Tibial nerve (tissue), 4 donors: ENCODE measurements around the gene CNTN5. TPM values are rescaled to one million over a fixed set of nuclear protein-coding genes. Genes with fewer than 3 reads are reported as not detected.

Experiments used
- DNase-seq, 2 donors: peaks; one replicate each; pipeline ENCODE4 v3.0.0-alpha.2; 2019; ENCODE audit warnings: low spot score in 2 of 2
- H3K27ac ChIP-seq, 4 donors: fragments of 200-600 bp; sonication (generic) in 3 of 4; one replicate each; pipeline ENCODE4 v1.5.1; 2017 to 2019; ENCODE audit warnings: mild to moderate bottlenecking in 1 of 4
- H3K27me3 ChIP-seq, 2 donors: fragments of 200-600 bp; sonication (generic) in 1 of 2; one replicate each; pipeline versions ENCODE4 v1.5.1 to v1.6.0; 2017 to 2019
- H3K36me3 ChIP-seq, 3 donors: fragments of 200-600 bp; sonication (generic); one replicate each; pipeline ENCODE4 v1.5.1; 2018 to 2019
- H3K4me1 ChIP-seq, 4 donors: fragments of 200-600 bp; sonication (generic) in 3 of 4; one replicate each; pipeline ENCODE4 v1.5.1; 2017 to 2019
- H3K4me3 ChIP-seq, 4 donors: fragments of 200-600 bp; sonication (generic) in 3 of 4; one replicate each; pipeline ENCODE4 v1.5.1; 2017 to 2019; ENCODE audit warnings: mild to moderate bottlenecking in 1 of 4, moderate library complexity in 1 of 4
- H3K9me3 ChIP-seq, 4 donors: fragments of 200-600 bp; sonication (generic) in 3 of 4; one replicate each; pipeline ENCODE4 v1.5.1; 2017 to 2019
- EP300 ChIP-seq, 2 donors: sonication (generic); formaldehyde crosslinking; IDR thresholded peaks; one replicate each; pipeline ENCODE4 v1.6.1; 2017; ENCODE audit warnings: antibody characterized with exemption in 2 of 2, mild to moderate bottlenecking in 1 of 2
- POLR2A ChIP-seq, 2 donors: fragments of 450-650 bp; IDR thresholded peaks; one replicate each; pipeline ENCODE4 v1.6.1; 2017; ENCODE audit warnings: antibody characterized with exemption in 2 of 2, mild to moderate bottlenecking in 2 of 2, moderate library complexity in 2 of 2
- WGBS, 2 donors: methylation state at CpG; one replicate each; pipeline ENCODE4 v1.1.5; 2018; 5-methylcytosine and 5-hydroxymethylcytosine counted together
- total RNA-seq, 4 donors: library from RNA; depleted of rRNA; stranded (reverse); fragments of >200 nt; gene quantifications; one replicate each; pipeline ENCODE4 v1.1.0, GENCODE V29; 2016
- TF ChIP-seq, protein P1 (sequence below), 5 experiments: fragments of 200-600 bp in 3 of 5; fragments of 450-650 bp in 2 of 5; sonication (generic) in 3 of 5; IDR thresholded peaks; one replicate each; pipeline ENCODE4 v1.5.1; 2016 to 2019; ENCODE audit warnings: antibody characterized with exemption in 5 of 5, mild to moderate bottlenecking in 3 of 5, moderate library complexity in 2 of 5

Gene CNTN5
- total RNA-seq, 4 donors from 2014 or later = under 0.01 to 0.22 TPM; not detected in 2

GRCh38 chr11:99160447-99160846 lies 139.7 kb downstream of the CNTN5 start:
- no peaks in the 10 kb centered on the region for H3K36me3 ChIP-seq
- TF ChIP-seq, protein P1, sequence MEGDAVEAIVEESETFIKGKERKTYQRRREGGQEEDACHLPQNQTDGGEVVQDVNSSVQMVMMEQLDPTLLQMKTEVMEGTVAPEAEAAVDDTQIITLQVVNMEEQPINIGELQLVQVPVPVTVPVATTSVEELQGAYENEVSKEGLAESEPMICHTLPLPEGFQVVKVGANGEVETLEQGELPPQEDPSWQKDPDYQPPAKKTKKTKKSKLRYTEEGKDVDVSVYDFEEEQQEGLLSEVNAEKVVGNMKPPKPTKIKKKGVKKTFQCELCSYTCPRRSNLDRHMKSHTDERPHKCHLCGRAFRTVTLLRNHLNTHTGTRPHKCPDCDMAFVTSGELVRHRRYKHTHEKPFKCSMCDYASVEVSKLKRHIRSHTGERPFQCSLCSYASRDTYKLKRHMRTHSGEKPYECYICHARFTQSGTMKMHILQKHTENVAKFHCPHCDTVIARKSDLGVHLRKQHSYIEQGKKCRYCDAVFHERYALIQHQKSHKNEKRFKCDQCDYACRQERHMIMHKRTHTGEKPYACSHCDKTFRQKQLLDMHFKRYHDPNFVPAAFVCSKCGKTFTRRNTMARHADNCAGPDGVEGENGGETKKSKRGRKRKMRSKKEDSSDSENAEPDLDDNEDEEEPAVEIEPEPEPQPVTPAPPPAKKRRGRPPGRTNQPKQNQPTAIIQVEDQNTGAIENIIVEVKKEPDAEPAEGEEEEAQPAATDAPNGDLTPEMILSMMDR (IDR thresholded peaks at IDR 0.05) = no peak
- TF ChIP-seq EP300 (IDR thresholded peaks at IDR 0.05) (no peak), POLR2A (IDR thresholded peaks at IDR 0.05) (no peak)
- no peaks in the 10 kb centered on the region for H3K9me3 ChIP-seq
- WGBS, 2 donors = 73 to 76% methylated on average over 2 of the region's 2 CpGs
- H3K27me3 ChIP-seq = no peaks in the 10 kb centered on the region
- no peaks in the 10 kb centered on the region for H3K4me1 ChIP-seq
- H3K4me3 ChIP-seq = no peak overlapping the region
- H3K27ac ChIP-seq = no peak overlapping the region
- no peak for DNase-seq

DNA sequence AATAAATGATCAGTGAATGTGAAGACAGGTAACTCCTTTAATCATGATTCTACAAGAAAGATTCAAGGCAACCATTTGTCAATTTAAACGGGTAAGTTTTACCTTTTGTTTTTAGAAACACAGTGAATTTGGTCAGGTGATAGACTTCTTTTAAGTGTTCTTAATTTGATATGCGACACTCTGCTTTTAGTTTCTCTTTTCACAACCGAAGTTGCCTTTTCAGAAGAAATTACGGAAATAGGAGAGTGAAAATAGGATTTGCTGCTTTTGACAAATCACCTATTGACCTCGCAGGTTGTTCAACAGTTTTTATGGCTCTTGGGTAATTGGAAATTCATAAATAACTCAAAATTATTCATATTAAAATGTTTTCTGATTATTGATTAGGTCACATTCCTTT lies 142.1 kb downstream of the CNTN5 start:
- H3K4me3 ChIP-seq = no peak overlapping the region
- no peak for DNase-seq
- H3K4me1 ChIP-seq = no peaks in the 10 kb centered on the region
- 87% methylated on average over 5 of the region's 5 CpGs for WGBS, 2 donors
- H3K27ac ChIP-seq = no peak overlapping the region
- no peaks in the 10 kb centered on the region for H3K27me3 ChIP-seq
- H3K9me3 ChIP-seq = no peaks in the 10 kb centered on the region
- TF ChIP-seq POLR2A (IDR thresholded peaks at IDR 0.05) = no peak
- TF ChIP-seq EP300 (IDR thresholded peaks at IDR 0.05) = no peak
- TF ChIP-seq, protein P1 (IDR thresholded peaks at IDR 0.05) = no peak
- H3K36me3 ChIP-seq = no peaks in the 10 kb centered on the region

GRCh38 chr11:99170591-99170990 lies 149.8 kb downstream of the CNTN5 start:
- DNase-seq = no peak

GRCh38 chr11:99171330-99171729 lies 150.6 kb downstream of the CNTN5 start:
- WGBS, 2 donors = 87 to 91% methylated on average over 5 of the region's 5 CpGs
- no peaks in the 10 kb centered on the region for H3K27me3 ChIP-seq
- H3K36me3 ChIP-seq = no peaks in the 10 kb centered on the region
- H3K27ac ChIP-seq = no peak overlapping the region
- H3K4me3 ChIP-seq = no peak overlapping the region
- no peak for DNase-seq
- TF ChIP-seq EP300 (IDR thresholded peaks at IDR 0.05) (no peak), POLR2A (IDR thresholded peaks at IDR 0.05) (no peak)
- TF ChIP-seq, protein P1 (IDR thresholded peaks at IDR 0.05) = no peak
- no peaks in the 10 kb centered on the region for H3K9me3 ChIP-seq
- no peaks in the 10 kb centered on the region for H3K4me1 ChIP-seq

More at GRCh38 chr11:99170591-99170990, 149.8 kb downstream of the CNTN5 start:
- Histone ChIP-seq H3K4me3 (no peak overlapping the region), H3K27me3 (no peaks in the 10 kb centered on the region), H3K4me1 (no peaks in the 10 kb centered on the region), H3K27ac (no peak overlapping the region), H3K9me3 (no peaks in the 10 kb centered on the region), H3K36me3 (no peaks in the 10 kb centered on the region)
- no peak for TF ChIP-seq POLR2A (IDR thresholded peaks at IDR 0.05)
- no peak for TF ChIP-seq EP300 (IDR thresholded peaks at IDR 0.05)
- TF ChIP-seq, protein P1 (IDR thresholded peaks at IDR 0.05) = no peak

- H3K27me3 ChIP-seq = no peaks in the 10 kb centered on the region
- no peak for TF ChIP-seq POLR2A (IDR thresholded peaks at IDR 0.05)
- TF ChIP-seq, protein P1 (IDR thresholded peaks at IDR 0.05) = no peak
- no peak for TF ChIP-seq EP300 (IDR thresholded peaks at IDR 0.05)
- H3K36me3 ChIP-seq = no peaks in the 10 kb centered on the region
- no peak overlapping the region for H3K27ac ChIP-seq
- H3K9me3 ChIP-seq = no peaks in the 10 kb centered on the region
- H3K4me1 ChIP-seq = no peaks in the 10 kb centered on the region
- no peak for DNase-seq
- no peak overlapping the region for H3K4me3 ChIP-seq
These were observed 155.7 kb downstream of the CNTN5 start for GRCh38 chr11:99176430-99176829.
